Keratinocyte (primary cell): ENCODE measurements around the gene DENND1A. TPM values are rescaled to one million over a fixed set of nuclear protein-coding genes. Genes with fewer than 3 reads are reported as not detected.

Experiments used
- DNase-seq: peaks from one replicate; pipeline ENCODE4 v3.0.0-alpha.2; 2011; ENCODE audit warnings: low read depth, missing footprints, low spot score
- FAIRE-seq: peaks from 2 replicates; lab custom pipeline; 2011; peaks lifted over from hg19 to GRCh38; lab: Jason Lieb, UNC
- H2AFZ ChIP-seq: 2 replicates; pipeline ENCODE4 v1.6.0; 2012; ENCODE audit warnings: low read length, control low read depth, inconsistent platforms; ENCODE audit not compliant: control insufficient read depth
- H3K27ac ChIP-seq: 2 replicates; pipeline ENCODE4 v1.5.1; 2011; ENCODE audit warnings: low read length; ENCODE audit not compliant: control insufficient read depth, insufficient read depth
- H3K27me3 ChIP-seq: 3 replicates; pipeline ENCODE4 v1.6.0; 2011; ENCODE audit warnings: low read length; ENCODE audit not compliant: control insufficient read depth, insufficient read depth; ENCODE audit errors: extremely low read depth
- H3K36me3 ChIP-seq, 2 experiments: 2 replicates in 1 of 2; 3 replicates in 1 of 2; pipeline ENCODE4 v1.5.1; 2011; ENCODE audit warnings: low read length in 2 of 2, mild to moderate bottlenecking in 1 of 2; ENCODE audit not compliant: control insufficient read depth in 2 of 2, insufficient read depth in 2 of 2; ENCODE audit errors: extremely low read depth in 1 of 2
- H3K4me1 ChIP-seq: 3 replicates; pipeline ENCODE4 v1.5.1; 2011; ENCODE audit warnings: low read length; ENCODE audit not compliant: control insufficient read depth, insufficient read depth; ENCODE audit errors: extremely low read depth
- H3K4me2 ChIP-seq: 3 replicates; pipeline ENCODE4 v1.6.0; 2011; ENCODE audit warnings: low read depth, low read length; ENCODE audit not compliant: control insufficient read depth, insufficient read depth; ENCODE audit errors: extremely low read depth
- H3K4me3 ChIP-seq, 3 experiments: fragments of 200-600 bp in 1 of 3; sonication (generic) in 1 of 3; 2 replicates in 2 of 3; 3 replicates in 1 of 3; pipeline ENCODE4 v1.5.1; 2011 to 2016; ENCODE audit warnings: low read length in 3 of 3, mild to moderate bottlenecking in 3 of 3, control low read depth in 2 of 3, inconsistent platforms in 1 of 3, low read depth in 1 of 3, mixed read lengths in 1 of 3, mixed run types in 1 of 3, moderate library complexity in 1 of 3; ENCODE audit not compliant: control insufficient read depth in 2 of 3, insufficient read depth in 2 of 3; ENCODE audit errors: extremely low read depth in 1 of 3
- H3K79me2 ChIP-seq: 2 replicates; pipeline ENCODE4 v1.6.0; 2012; ENCODE audit warnings: low read length; ENCODE audit not compliant: control insufficient read depth, insufficient read depth
- H3K9ac ChIP-seq: 3 replicates; pipeline ENCODE4 v1.6.0; 2011; ENCODE audit warnings: low read length; ENCODE audit not compliant: control insufficient read depth, insufficient read depth; ENCODE audit errors: extremely low read depth
- H3K9me1 ChIP-seq: 3 replicates; pipeline ENCODE4 v1.6.0; 2011; ENCODE audit warnings: low read length; ENCODE audit not compliant: control insufficient read depth, insufficient read depth; ENCODE audit errors: extremely low read depth
- H3K9me3 ChIP-seq: 2 replicates; pipeline ENCODE4 v1.5.1; 2012; ENCODE audit warnings: low read depth, low read length; ENCODE audit not compliant: control insufficient read depth
- H4K20me1 ChIP-seq: 3 replicates; pipeline ENCODE4 v1.6.0; 2011; ENCODE audit warnings: low read length; ENCODE audit not compliant: control insufficient read depth, insufficient read depth; ENCODE audit errors: extremely low read depth
- EZH2 ChIP-seq: IDR thresholded peaks from one replicate; pipeline ENCODE4 v1.6.1; 2012; ENCODE audit warnings: inconsistent platforms, mild to moderate bottlenecking, low read length, moderate library complexity
- dilution Hi-C: fragments of 300-500 bp; cut with MboI; formaldehyde crosslinking; loops from one replicate; pipeline ENCODE4 v1.7.0; 2020; ENCODE audit warnings: low sequenced_read_pairs; ENCODE audit not compliant: extremely low pct_ligation_motif_present
- polyA plus RNA-seq, 5 experiments: library from polyadenylated mRNA; depleted of rRNA in 3 of 5; stranded (reverse) in 3 of 5; stranded (forward) in 1 of 5; unstranded in 1 of 5; fragments of >200 nt; gene quantifications; 1 replicate in 1 of 5; 2 replicates in 3 of 5; 3 replicates in 1 of 5; pipeline versions ENCODE4 v1.2.1 to v1.2.3, GENCODE V29; 2011 to 2012; ENCODE audit warnings: missing spikeins in 2 of 5, low read depth in 1 of 5, low replicate concordance in 1 of 5
- TF ChIP-seq, protein P1 (sequence below), 3 experiments: IDR thresholded peaks in 1 of 3; conservative IDR thresholded peaks in 1 of 3; optimal IDR thresholded peaks in 1 of 3; 2 replicates in 2 of 3; 3 replicates in 1 of 3; pipeline versions ENCODE3 to v1.5.1; 2011; ENCODE audit warnings: low read length in 3 of 3, mild to moderate bottlenecking in 3 of 3, moderate library complexity in 2 of 3, control low read depth in 1 of 3, inconsistent platforms in 1 of 3; ENCODE audit not compliant: insufficient read depth in 2 of 3; ENCODE audit errors: extremely low read depth in 1 of 3

The DENND1A gene
- polyA plus RNA-seq, 1 donor (not counting 4 experiments of a cell fraction or from before 2014, with no cell fraction given): 13.0 TPM

DNA sequence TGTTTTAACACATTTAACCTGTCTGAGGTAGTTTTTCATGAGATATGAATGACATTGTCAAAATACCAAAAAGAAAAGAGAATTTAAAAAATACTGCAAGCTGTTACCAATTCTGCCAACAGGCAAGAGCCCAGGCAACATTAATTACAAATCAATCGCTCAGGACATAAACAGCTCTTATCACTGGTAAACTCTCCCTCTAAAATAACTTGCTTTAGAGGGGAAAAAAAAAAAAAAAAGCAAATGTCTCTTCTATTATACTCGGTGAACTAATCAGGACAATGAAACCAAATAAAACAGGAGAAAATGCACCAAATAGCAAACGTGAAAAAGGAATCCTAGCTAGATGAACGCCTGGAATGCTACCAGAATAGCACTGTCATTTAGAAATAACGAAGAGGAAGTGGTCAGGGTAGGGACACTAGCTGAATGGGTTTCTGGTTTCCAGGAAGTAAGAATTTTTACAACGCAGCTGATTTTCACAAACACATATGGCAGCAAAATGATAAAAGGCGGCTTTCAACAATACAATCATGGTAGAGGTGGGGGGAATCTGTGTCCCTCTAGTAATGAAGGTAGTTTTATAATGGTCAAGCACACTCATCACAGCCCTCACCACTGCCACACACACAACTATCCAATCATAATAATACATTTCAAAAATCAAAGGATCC lies 94.9 kb downstream of the DENND1A start:
- dilution Hi-C loops: no loop called here
- H3K9me3 ChIP-seq: no peaks in the 10 kb centered on the region
- FAIRE-seq: no peak
- H3K4me3 ChIP-seq: no peak overlapping the region
- H3K27ac ChIP-seq: no peak overlapping the region
- TF ChIP-seq, protein P1, sequence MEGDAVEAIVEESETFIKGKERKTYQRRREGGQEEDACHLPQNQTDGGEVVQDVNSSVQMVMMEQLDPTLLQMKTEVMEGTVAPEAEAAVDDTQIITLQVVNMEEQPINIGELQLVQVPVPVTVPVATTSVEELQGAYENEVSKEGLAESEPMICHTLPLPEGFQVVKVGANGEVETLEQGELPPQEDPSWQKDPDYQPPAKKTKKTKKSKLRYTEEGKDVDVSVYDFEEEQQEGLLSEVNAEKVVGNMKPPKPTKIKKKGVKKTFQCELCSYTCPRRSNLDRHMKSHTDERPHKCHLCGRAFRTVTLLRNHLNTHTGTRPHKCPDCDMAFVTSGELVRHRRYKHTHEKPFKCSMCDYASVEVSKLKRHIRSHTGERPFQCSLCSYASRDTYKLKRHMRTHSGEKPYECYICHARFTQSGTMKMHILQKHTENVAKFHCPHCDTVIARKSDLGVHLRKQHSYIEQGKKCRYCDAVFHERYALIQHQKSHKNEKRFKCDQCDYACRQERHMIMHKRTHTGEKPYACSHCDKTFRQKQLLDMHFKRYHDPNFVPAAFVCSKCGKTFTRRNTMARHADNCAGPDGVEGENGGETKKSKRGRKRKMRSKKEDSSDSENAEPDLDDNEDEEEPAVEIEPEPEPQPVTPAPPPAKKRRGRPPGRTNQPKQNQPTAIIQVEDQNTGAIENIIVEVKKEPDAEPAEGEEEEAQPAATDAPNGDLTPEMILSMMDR (optimal IDR thresholded peaks at IDR 0.05 in 1 of 3, IDR thresholded peaks at IDR 0.05 in 1 of 3, conservative IDR thresholded peaks at IDR 0.05 in 1 of 3; ENCODE audit: extremely low read depth in 1 of 3, insufficient read depth in 2 of 3, low read length in 3 of 3): no peak
- TF ChIP-seq EZH2: no peak
- no peaks in the 10 kb centered on the region for H3K36me3 ChIP-seq
- no peaks in the 10 kb centered on the region for H4K20me1 ChIP-seq
- H3K9ac ChIP-seq: no peak overlapping the region
- no peaks in the 10 kb centered on the region for H3K4me1 ChIP-seq
- no peaks in the 10 kb centered on the region for H3K27me3 ChIP-seq
- H3K79me2 ChIP-seq: no peaks in the 10 kb centered on the region
- DNase-seq: no peak
- no peak overlapping the region for H3K4me2 ChIP-seq
- H3K9me1 ChIP-seq: no peaks in the 10 kb centered on the region
- H2AFZ ChIP-seq: no peak overlapping the region

DNA sequence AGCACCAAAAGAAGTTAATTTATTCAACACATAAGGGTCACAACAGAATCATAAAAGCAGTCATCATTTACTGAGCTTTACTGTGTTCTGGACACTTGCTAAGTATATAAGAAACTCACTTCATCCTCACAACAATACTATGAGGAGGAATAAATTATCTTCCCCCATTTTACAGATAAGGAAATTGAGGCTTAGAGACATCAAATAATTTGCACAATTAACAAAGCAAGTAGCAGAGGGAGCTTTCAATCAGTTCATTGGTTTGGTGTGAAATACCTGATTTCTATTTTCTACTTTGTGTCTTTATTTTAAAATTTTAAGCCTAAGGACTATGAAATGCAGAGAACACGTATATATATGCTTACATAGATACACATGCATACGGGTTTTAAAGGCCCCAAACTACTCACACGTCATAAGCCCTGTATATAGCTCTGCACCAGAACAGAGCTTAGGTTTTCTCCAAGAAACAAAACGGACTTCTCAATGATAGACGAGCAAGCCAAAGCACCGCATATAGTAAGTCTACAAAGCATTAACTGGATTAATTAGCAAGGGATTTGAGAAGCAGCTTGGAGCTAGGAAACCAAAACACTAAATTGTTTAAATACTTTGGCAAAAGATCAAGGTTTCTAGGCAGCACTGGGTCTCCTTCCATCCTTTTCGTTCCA lies 95.6 kb downstream of the DENND1A start:
- Histone ChIP-seq H3K9me3 (no peaks in the 10 kb centered on the region), H3K4me3 (no peak overlapping the region), H3K36me3 (no peaks in the 10 kb centered on the region), H3K4me2 (no peak overlapping the region), H2AFZ (no peak overlapping the region), H3K9me1 (no peaks in the 10 kb centered on the region), H3K27me3 (no peaks in the 10 kb centered on the region), H3K9ac (no peak overlapping the region), H3K27ac (no peak overlapping the region), H3K4me1 (no peaks in the 10 kb centered on the region), H3K79me2 (no peaks in the 10 kb centered on the region), H4K20me1 (no peaks in the 10 kb centered on the region)
- dilution Hi-C loops: no loop called here
- TF ChIP-seq, protein P1 (optimal IDR thresholded peaks at IDR 0.05 in 1 of 3, IDR thresholded peaks at IDR 0.05 in 1 of 3, conservative IDR thresholded peaks at IDR 0.05 in 1 of 3; ENCODE audit: extremely low read depth in 1 of 3, insufficient read depth in 2 of 3, low read length in 3 of 3): no peak
- no peak for TF ChIP-seq EZH2
- FAIRE-seq: no peak
- no peak for DNase-seq
